Nephron progenitor cell (in vitro differentiated cells): ENCODE data around the gene PCSK1.

Experiments used
- DNase-seq: peaks from one replicate; pipeline ENCODE4 v3.0.0; 2021
- H3K27ac Mint-ChIP-seq: 2 replicates; pipeline ENCODE4 v1.8.0; 2021; ENCODE audit warnings: mild to moderate bottlenecking, moderate library complexity, mixed read lengths
- H3K27me3 Mint-ChIP-seq: 2 replicates; pipeline ENCODE4 v1.8.0; 2021; ENCODE audit warnings: mild to moderate bottlenecking, low read depth, mixed read lengths; ENCODE audit not compliant: poor library complexity
- H3K36me3 Mint-ChIP-seq: 2 replicates; pipeline ENCODE4 v1.8.0; 2021; ENCODE audit warnings: low read depth, mixed read lengths
- H3K4me1 Mint-ChIP-seq: 2 replicates; pipeline ENCODE4 v1.8.0; 2021; ENCODE audit warnings: mixed read lengths
- H3K4me3 Mint-ChIP-seq: 2 replicates; pipeline ENCODE4 v1.8.0; 2021; ENCODE audit warnings: mild to moderate bottlenecking, moderate library complexity, mixed read lengths
- H3K9me3 Mint-ChIP-seq: 2 replicates; pipeline ENCODE4 v1.8.0; 2021; ENCODE audit warnings: mild to moderate bottlenecking, moderate library complexity, mixed read lengths
- TF ChIP-seq, protein P1 (sequence below): fragments of 200-600 bp; sonication (generic); IDR thresholded peaks from 2 replicates; pipeline ENCODE4 v1.5.0; 2021; ENCODE audit warnings: antibody characterized with exemption

Gene PCSK1

DNA sequence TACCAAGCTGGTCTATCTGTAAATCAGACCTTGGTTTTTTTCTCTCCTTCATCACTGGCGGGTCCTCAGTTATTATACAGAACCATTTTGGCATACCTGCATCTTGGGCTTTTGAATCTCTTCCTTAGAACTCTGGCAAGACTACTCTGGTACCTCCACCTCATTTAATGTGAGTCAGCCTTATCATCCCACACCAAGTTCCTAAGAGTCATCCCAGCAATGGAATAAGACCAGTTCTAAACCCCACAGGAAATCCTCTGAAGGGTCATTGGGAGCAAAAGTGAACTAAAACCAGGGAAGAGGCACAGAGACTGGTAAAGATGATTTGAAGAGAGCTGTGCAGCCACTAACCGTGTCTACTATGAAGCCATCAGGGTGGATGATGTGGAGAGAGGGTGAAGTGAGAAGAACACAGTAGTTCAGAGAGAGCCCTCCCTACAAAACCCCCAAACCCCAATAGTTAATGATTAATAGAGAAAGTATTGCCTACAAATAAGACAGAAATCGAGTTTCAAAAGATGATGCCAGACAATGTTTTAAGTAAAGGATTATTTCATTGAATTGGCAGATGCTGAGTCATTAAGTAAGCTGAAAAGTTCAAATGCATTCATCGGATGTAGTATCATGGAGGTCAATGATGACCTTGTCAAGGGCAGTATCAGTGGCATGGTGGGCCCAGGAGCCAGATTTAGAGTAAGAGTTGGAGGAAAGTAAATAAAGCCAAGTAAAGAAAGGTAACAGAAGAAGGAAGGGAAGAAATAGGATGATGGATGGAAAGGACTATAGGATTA lies 85.4 kb downstream of the PCSK1 start:
- DNase-seq = no peak
- Mint-ChIP-seq H3K36me3 (no peaks in the 10 kb centered on the region), H3K4me3 (no peak overlapping the region), H3K4me1 (no peaks in the 10 kb centered on the region), H3K27me3 (no peaks in the 10 kb centered on the region), H3K27ac (no peak overlapping the region), H3K9me3 (peaks cover under 1% of the 10 kb centered on the region)
- TF ChIP-seq, protein P1, sequence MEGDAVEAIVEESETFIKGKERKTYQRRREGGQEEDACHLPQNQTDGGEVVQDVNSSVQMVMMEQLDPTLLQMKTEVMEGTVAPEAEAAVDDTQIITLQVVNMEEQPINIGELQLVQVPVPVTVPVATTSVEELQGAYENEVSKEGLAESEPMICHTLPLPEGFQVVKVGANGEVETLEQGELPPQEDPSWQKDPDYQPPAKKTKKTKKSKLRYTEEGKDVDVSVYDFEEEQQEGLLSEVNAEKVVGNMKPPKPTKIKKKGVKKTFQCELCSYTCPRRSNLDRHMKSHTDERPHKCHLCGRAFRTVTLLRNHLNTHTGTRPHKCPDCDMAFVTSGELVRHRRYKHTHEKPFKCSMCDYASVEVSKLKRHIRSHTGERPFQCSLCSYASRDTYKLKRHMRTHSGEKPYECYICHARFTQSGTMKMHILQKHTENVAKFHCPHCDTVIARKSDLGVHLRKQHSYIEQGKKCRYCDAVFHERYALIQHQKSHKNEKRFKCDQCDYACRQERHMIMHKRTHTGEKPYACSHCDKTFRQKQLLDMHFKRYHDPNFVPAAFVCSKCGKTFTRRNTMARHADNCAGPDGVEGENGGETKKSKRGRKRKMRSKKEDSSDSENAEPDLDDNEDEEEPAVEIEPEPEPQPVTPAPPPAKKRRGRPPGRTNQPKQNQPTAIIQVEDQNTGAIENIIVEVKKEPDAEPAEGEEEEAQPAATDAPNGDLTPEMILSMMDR = no peak

DNA sequence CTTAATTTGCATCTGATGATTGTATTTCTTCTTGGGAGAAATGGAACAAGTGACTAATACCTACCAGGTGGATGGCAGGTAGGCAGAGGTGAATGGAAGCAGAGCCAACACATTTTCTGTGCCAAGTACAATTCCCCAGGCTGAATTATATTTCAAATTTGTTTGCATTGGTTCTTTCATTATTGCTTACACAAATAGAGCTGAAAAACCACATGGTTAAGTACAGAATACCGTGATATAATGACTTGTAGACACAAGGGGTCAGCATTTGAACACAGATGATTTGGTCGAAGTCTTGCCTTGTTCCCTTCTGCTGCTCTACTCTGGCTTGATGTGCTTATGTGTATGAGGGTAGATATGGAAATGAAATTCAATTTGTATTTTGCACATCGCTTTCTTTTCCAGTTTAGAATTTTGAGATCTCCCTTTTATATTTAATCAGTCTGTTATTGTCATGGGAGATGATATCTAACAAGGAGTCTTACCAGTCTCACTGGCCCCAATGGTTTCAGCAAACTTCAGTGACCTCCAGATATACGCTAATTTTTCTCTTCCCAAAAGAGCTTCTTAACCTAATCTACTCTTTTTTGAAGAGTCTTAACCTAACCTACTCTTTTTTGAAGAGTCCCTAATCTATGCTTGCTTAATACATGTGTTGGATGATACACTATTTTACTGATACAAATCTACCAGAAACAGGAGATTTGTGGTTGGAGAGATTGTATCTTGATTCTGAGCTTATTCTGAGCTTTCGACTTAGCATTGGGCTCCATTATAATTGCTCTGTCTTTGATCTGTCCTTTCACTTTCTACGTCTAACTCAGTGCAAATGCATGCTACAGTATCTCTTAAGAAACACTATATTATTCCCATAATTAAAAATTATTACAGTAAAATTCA lies 88.1 kb downstream of the PCSK1 start:
- H3K4me1 Mint-ChIP-seq = peaks cover 4% of the 10 kb centered on the region
- H3K27ac Mint-ChIP-seq = no peak overlapping the region
- no peak overlapping the region for H3K4me3 Mint-ChIP-seq
- TF ChIP-seq, protein P1 = peak; percentile 50
- no peaks in the 10 kb centered on the region for H3K36me3 Mint-ChIP-seq
- no peaks in the 10 kb centered on the region for H3K27me3 Mint-ChIP-seq
- H3K9me3 Mint-ChIP-seq = no peaks in the 10 kb centered on the region
- DNase-seq = no peak

DNA sequence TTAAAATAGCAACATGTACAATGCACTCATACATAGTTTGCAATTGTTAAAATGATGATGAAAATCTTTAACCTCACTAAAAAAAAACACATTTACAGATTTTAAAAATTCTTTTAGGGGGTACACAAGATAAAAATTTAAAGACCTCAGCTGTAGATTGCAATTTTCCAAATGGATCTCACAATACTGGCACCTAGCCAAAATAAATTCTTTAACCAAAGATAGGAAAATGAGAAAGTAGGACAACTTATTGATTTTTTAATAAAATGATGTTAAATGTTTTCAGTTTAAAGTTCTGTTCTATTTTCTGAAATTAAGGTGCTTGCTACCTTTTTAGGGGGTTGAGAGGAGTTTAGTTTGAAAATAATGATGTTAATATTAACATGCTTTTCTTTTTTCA lies 90.0 kb downstream of the PCSK1 start:
- Mint-ChIP-seq H3K9me3 (no peaks in the 10 kb centered on the region), H3K27me3 (no peaks in the 10 kb centered on the region), H3K4me1 (peaks cover 9% of the 10 kb centered on the region), H3K27ac (no peak overlapping the region), H3K4me3 (no peak overlapping the region), H3K36me3 (no peaks in the 10 kb centered on the region)
- TF ChIP-seq, protein P1 = no peak
- DNase-seq = no peak

DNA sequence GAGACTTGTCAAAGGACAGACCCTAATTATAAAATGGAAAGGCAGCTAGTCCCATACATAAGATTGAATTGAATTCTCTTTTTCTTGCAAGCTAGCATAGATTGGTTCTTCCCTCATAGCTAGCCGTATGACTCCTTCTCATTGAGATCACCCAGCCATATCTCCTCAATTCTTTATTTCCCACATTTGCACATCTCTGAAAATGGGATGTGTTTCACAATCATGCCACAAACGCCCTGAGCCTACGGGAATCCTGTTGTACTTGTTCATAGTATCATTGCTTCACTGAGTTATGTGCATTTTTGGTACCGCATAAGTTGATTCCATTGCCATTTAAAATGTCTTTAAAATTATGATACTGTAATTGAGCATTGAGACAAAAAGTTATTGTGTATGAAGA lies 90.5 kb downstream of the PCSK1 start:
- H3K4me3 Mint-ChIP-seq = no peak overlapping the region
- no peak for DNase-seq
- no peak overlapping the region for H3K27ac Mint-ChIP-seq
- H3K4me1 Mint-ChIP-seq = peaks cover 9% of the 10 kb centered on the region
- TF ChIP-seq, protein P1 = no peak
- no peaks in the 10 kb centered on the region for H3K9me3 Mint-ChIP-seq
- H3K36me3 Mint-ChIP-seq = no peaks in the 10 kb centered on the region
- no peaks in the 10 kb centered on the region for H3K27me3 Mint-ChIP-seq
